Central memory CD8-positive, alpha-beta T cell (primary cell): Measurements from ENCODE around the gene GPR107.
A peak's percentile ranks its signal among the peaks of the same experiment; 100 is the strongest.

ENCODE experiments used
- ATAC-seq: fragments of 150-1000 bp; cut with Tn5 transposase; replicated peaks from 2 replicates; pipeline ENCODE4 v1.10.0; 2022; ENCODE audit warnings: mild to moderate bottlenecking, moderate FRiP score, moderate number of reproducible peaks; ENCODE audit not compliant: poor library complexity, severe bottlenecking; ENCODE audit errors: extremely low read depth
- DNase-seq, 2 donors: peaks; one replicate each; pipeline ENCODE4 v3.0.0; 2021; ENCODE audit warnings: low spot score in 2 of 2
- H3K27ac Mint-ChIP-seq: one replicate; pipeline ENCODE4 v1.8.0; 2022; ENCODE audit warnings: low read depth, mild to moderate bottlenecking, moderate library complexity, mixed read lengths
- H3K27me3 Mint-ChIP-seq: one replicate; pipeline ENCODE4 v1.8.0; 2022; ENCODE audit warnings: mixed read lengths
- H3K36me3 Mint-ChIP-seq: one replicate; pipeline ENCODE4 v1.8.0; 2022; ENCODE audit warnings: mild to moderate bottlenecking, moderate library complexity, mixed read lengths; ENCODE audit not compliant: insufficient read depth
- H3K4me1 Mint-ChIP-seq: one replicate; pipeline ENCODE4 v1.8.0; 2022; ENCODE audit warnings: mixed read lengths
- H3K4me3 Mint-ChIP-seq: one replicate; pipeline ENCODE4 v1.8.0; 2022; ENCODE audit warnings: mild to moderate bottlenecking, moderate library complexity, mixed read lengths
- H3K9me3 Mint-ChIP-seq: one replicate; pipeline ENCODE4 v1.8.0; 2022; ENCODE audit warnings: mixed read lengths

Gene GPR107

GRCh38 chr9:130110166-130110565 is 56.5 kb downstream of the GPR107 start:
- H3K36me3 Mint-ChIP-seq, result peaks cover 22% of the 10 kb centered on the region
- no peak overlapping the region for H3K4me3 Mint-ChIP-seq
- no peaks in the 10 kb centered on the region for H3K9me3 Mint-ChIP-seq
- ATAC-seq (no peak), DNase-seq (no peak)
- H3K27me3 Mint-ChIP-seq, result no peaks in the 10 kb centered on the region
- H3K4me1 Mint-ChIP-seq, result peaks cover 26% of the 10 kb centered on the region
- no peak overlapping the region for H3K27ac Mint-ChIP-seq

DNA sequence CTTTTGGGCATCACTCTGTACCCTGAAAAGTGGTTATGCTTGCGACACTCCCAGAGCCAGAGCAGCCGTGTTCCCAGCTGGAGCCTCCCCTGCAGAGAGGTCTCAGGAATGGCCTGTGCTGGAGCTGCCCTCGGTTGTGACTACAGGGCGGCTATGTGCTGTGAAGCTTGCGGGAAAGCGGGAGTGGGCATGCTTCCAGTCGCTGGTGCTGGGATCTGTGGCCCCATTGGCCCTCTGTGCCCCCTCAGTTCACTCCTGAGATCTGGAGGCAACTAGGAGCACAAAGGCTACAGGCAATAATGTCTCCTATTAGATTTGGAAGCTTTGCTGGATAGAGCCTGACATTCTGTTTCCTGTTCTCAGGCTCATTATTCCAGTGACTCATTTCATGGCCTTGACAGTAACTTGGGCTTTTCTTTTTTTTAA is 56.9 kb downstream of the GPR107 start:
- no peak for DNase-seq
- H3K27ac Mint-ChIP-seq, result no peak overlapping the region
- H3K9me3 Mint-ChIP-seq, result no peaks in the 10 kb centered on the region
- no peak for ATAC-seq
- H3K27me3 Mint-ChIP-seq, result no peaks in the 10 kb centered on the region
- peaks cover 23% of the 10 kb centered on the region for H3K36me3 Mint-ChIP-seq
- H3K4me3 Mint-ChIP-seq, result no peak overlapping the region
- peaks cover 26% of the 10 kb centered on the region for H3K4me1 Mint-ChIP-seq

GRCh38 chr9:130111786-130112537 is 58.3 kb downstream of the GPR107 start:
- Mint-ChIP-seq H3K27me3 (no peaks in the 10 kb centered on the region), H3K27ac (no peak overlapping the region), H3K4me3 (no peak overlapping the region), H3K4me1 (peaks cover 24% of the 10 kb centered on the region), H3K9me3 (no peaks in the 10 kb centered on the region), H3K36me3 (peaks cover 21% of the 10 kb centered on the region)
- ATAC-seq (no peak), DNase-seq (no peak)

- DNase-seq, result no peak
- Mint-ChIP-seq H3K36me3 (peaks cover 16% of the 10 kb centered on the region), H3K4me3 (no peak overlapping the region), H3K27ac (no peak overlapping the region), H3K27me3 (no peaks in the 10 kb centered on the region), H3K4me1 (peaks cover 17% of the 10 kb centered on the region), H3K9me3 (no peaks in the 10 kb centered on the region)
- ATAC-seq, result peak; percentile 69
Observed at GRCh38 chr9:130112538-130113151, 58.9 kb downstream of the GPR107 start.

GRCh38 chr9:130114741-130115140 is 61.0 kb downstream of the GPR107 start:
- no peaks in the 10 kb centered on the region for H3K27me3 Mint-ChIP-seq
- no peak overlapping the region for H3K27ac Mint-ChIP-seq
- peaks cover 14% of the 10 kb centered on the region for H3K36me3 Mint-ChIP-seq
- ATAC-seq, result no peak
- no peak for DNase-seq
- no peaks in the 10 kb centered on the region for H3K9me3 Mint-ChIP-seq
- peaks cover 14% of the 10 kb centered on the region for H3K4me1 Mint-ChIP-seq
- H3K4me3 Mint-ChIP-seq, result no peak overlapping the region

DNA sequence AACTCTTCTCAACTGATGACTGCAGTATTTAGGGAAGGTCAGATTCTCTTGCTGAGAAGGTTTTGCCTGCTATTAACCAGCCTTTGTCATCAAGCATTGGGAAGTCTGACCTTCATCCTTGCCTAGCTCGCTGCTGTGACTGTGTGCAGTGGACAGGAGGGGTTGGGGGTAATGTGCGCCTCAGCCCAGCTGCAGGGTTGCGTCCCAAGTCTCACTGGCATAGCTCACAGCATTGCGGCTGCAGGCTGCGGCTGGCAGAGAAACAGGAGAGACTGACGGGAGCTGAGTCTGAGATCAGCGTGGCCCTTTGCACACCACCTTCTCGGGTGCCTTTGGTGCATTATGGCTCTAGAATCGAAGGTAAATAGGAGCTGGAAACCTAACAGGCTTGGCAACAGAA is 62.6 kb downstream of the GPR107 start:
- no peaks in the 10 kb centered on the region for H3K9me3 Mint-ChIP-seq
- no peak overlapping the region for H3K4me3 Mint-ChIP-seq
- H3K36me3 Mint-ChIP-seq, result peaks cover 10% of the 10 kb centered on the region
- H3K27ac Mint-ChIP-seq, result no peak overlapping the region
- ATAC-seq (no peak), DNase-seq (no peak)
- H3K27me3 Mint-ChIP-seq, result no peaks in the 10 kb centered on the region
- H3K4me1 Mint-ChIP-seq, result peaks cover 20% of the 10 kb centered on the region

DNA sequence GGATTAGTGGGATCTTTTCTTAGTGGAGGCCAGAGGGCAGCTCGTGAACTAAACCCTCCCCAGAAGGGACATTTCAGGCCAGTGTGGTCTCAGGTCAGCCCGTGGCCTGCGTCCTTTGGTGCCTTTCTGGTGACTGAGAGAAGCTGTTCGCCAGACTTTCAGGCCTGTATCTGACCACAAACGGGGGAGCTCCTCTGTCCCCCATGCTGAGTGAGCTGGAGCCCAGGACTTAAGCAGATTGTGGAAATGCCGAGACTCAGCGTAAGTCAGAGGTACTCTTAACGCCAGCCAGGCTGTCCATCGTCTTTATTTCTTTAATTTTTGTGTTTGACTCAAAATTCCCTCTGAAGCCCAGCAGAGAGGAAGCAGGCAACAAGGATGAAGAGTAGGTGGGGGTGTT is 63.7 kb downstream of the GPR107 start:
- no peak overlapping the region for H3K4me3 Mint-ChIP-seq

GRCh38 chr9:130117816-130118632 is 64.3 kb downstream of the GPR107 start:
- H3K27me3 Mint-ChIP-seq, result no peaks in the 10 kb centered on the region
- H3K9me3 Mint-ChIP-seq, result no peaks in the 10 kb centered on the region
- ATAC-seq (no peak), DNase-seq (no peak)
- peaks cover 14% of the 10 kb centered on the region for H3K4me1 Mint-ChIP-seq
- peaks cover 10% of the 10 kb centered on the region for H3K36me3 Mint-ChIP-seq
- no peak overlapping the region for H3K27ac Mint-ChIP-seq
- H3K4me3 Mint-ChIP-seq, result no peak overlapping the region

More for the DNA sequence above, 63.7 kb downstream of the GPR107 start:
- no peak overlapping the region for H3K27ac Mint-ChIP-seq
- ATAC-seq (no peak), DNase-seq (no peak)
- H3K9me3 Mint-ChIP-seq, result no peaks in the 10 kb centered on the region
- H3K4me1 Mint-ChIP-seq, result peaks cover 15% of the 10 kb centered on the region
- peaks cover 7% of the 10 kb centered on the region for H3K36me3 Mint-ChIP-seq
- H3K27me3 Mint-ChIP-seq, result no peaks in the 10 kb centered on the region

GRCh38 chr9:130118841-130119518 is 65.3 kb downstream of the GPR107 start:
- no peak for DNase-seq
- no peaks in the 10 kb centered on the region for H3K9me3 Mint-ChIP-seq
- no peaks in the 10 kb centered on the region for H3K27me3 Mint-ChIP-seq
- no peak overlapping the region for H3K4me3 Mint-ChIP-seq
- peaks cover 9% of the 10 kb centered on the region for H3K36me3 Mint-ChIP-seq
- peaks cover 14% of the 10 kb centered on the region for H3K4me1 Mint-ChIP-seq
- H3K27ac Mint-ChIP-seq, result no peak overlapping the region
- ATAC-seq, result no peak

- Mint-ChIP-seq H3K4me3 (no peak overlapping the region), H3K4me1 (peaks cover 14% of the 10 kb centered on the region), H3K27me3 (no peaks in the 10 kb centered on the region), H3K9me3 (no peaks in the 10 kb centered on the region), H3K27ac (no peak overlapping the region), H3K36me3 (peaks cover 9% of the 10 kb centered on the region)
- no peak for ATAC-seq
- DNase-seq, result no peak
Observed at GRCh38 chr9:130119519-130120298, 66.0 kb downstream of the GPR107 start.

DNA sequence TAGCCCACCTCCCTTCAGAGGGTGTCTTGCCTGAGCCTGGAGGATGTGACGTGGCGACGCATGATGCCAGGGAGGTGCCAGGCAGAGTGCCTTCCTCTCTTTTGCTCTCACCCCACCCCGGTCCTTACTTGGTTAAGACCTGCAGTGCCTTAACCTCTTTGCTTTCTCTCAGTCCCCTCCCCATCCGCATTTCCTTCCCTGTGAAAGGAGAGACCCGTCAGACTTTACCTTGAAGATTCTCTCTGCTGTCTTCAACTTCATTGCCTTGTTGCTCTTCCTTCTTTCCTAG is 66.5 kb downstream of the GPR107 start:
- Mint-ChIP-seq H3K9me3 (no peaks in the 10 kb centered on the region), H3K4me3 (no peak overlapping the region), H3K27ac (no peak overlapping the region), H3K27me3 (no peaks in the 10 kb centered on the region), H3K36me3 (peaks cover 8% of the 10 kb centered on the region), H3K4me1 (peaks cover 14% of the 10 kb centered on the region)
- DNase-seq (no peak), ATAC-seq (no peak)

- no peak overlapping the region for H3K4me3 Mint-ChIP-seq
- H3K36me3 Mint-ChIP-seq, result peaks cover 7% of the 10 kb centered on the region
- peaks cover 14% of the 10 kb centered on the region for H3K4me1 Mint-ChIP-seq
- no peak overlapping the region for H3K27ac Mint-ChIP-seq
- H3K9me3 Mint-ChIP-seq, result no peaks in the 10 kb centered on the region
- DNase-seq, result no peak
- no peaks in the 10 kb centered on the region for H3K27me3 Mint-ChIP-seq
- ATAC-seq, result no peak
Observed at GRCh38 chr9:130120832-130121231, 67.1 kb downstream of the GPR107 start.
